Mesenchymal stem cell (in vitro differentiated cells and primary cell): ENCODE measurements around the gene TSPAN5.

Source experiments
- DNase-seq: peaks from one replicate; pipeline ENCODE4 v3.0.0-alpha.2; 2013
- H2AFZ ChIP-seq: one replicate; pipeline ENCODE4 v1.6.1; 2013; ENCODE audit warnings: low read depth, mild to moderate bottlenecking, control low read depth, inconsistent platforms, low read length, moderate library complexity
- H2AK5ac ChIP-seq: 2 replicates; pipeline ENCODE4 v1.6.1; 2013; ENCODE audit warnings: low read length, moderate library complexity, mild to moderate bottlenecking, inconsistent platforms; ENCODE audit not compliant: severe bottlenecking
- H2BK120ac ChIP-seq: one replicate; pipeline ENCODE4 v1.6.1; 2013; ENCODE audit warnings: low read depth, mild to moderate bottlenecking, inconsistent platforms, low read length, moderate library complexity
- H2BK12ac ChIP-seq, 2 experiments: one replicate each; pipeline ENCODE4 v1.6.1; 2013; ENCODE audit warnings: inconsistent platforms in 2 of 2, low read length in 2 of 2, mild to moderate bottlenecking in 2 of 2, moderate library complexity in 2 of 2, control low read depth in 1 of 2
- H2BK15ac ChIP-seq: one replicate; pipeline ENCODE4 v1.6.1; 2013; ENCODE audit warnings: mild to moderate bottlenecking, low read depth, inconsistent platforms; ENCODE audit not compliant: poor library complexity, severe bottlenecking
- H2BK5ac ChIP-seq: 2 replicates; pipeline ENCODE4 v1.6.1; 2013; ENCODE audit warnings: low read depth, mild to moderate bottlenecking, low read length, control low read depth, inconsistent platforms; ENCODE audit not compliant: poor library complexity, severe bottlenecking
- H3K14ac ChIP-seq, 2 experiments: one replicate each; pipeline ENCODE4 v1.6.1; 2013; ENCODE audit warnings: inconsistent platforms in 2 of 2, low read length in 2 of 2, control low read depth in 1 of 2, mild to moderate bottlenecking in 1 of 2, moderate library complexity in 1 of 2
- H3K18ac ChIP-seq, 2 experiments: one replicate each; pipeline ENCODE4 v1.6.1; 2013; ENCODE audit warnings: inconsistent platforms in 2 of 2, low read length in 2 of 2, control low read depth in 1 of 2, low read depth in 1 of 2, mild to moderate bottlenecking in 1 of 2
- H3K23ac ChIP-seq, 2 experiments: one replicate each; pipeline ENCODE4 v1.6.1; 2013; ENCODE audit warnings: inconsistent platforms in 2 of 2, low read length in 2 of 2, mild to moderate bottlenecking in 2 of 2, moderate library complexity in 2 of 2, control low read depth in 1 of 2
- H3K27ac ChIP-seq: 2 replicates; pipeline ENCODE4 v1.5.1; 2013; ENCODE audit warnings: mild to moderate bottlenecking, moderate library complexity, low read length, control low read depth, inconsistent platforms; ENCODE audit not compliant: poor library complexity, severe bottlenecking
- H3K27me3 ChIP-seq, 2 experiments: 2 replicates each; pipeline versions ENCODE4 v1.6.1 to v1.7.0; 2013; ENCODE audit warnings: low read length in 2 of 2, mild to moderate bottlenecking in 2 of 2, moderate library complexity in 2 of 2, control low read depth in 1 of 2, inconsistent platforms in 1 of 2; ENCODE audit not compliant: control insufficient read depth in 1 of 2, insufficient read depth in 1 of 2
- H3K36me3 ChIP-seq, 2 experiments: 2 replicates each; pipeline versions ENCODE4 v1.6.1 to v1.7.0; 2013; ENCODE audit warnings: low read length in 2 of 2, control low read depth in 1 of 2, inconsistent platforms in 1 of 2, low read depth in 1 of 2, mild to moderate bottlenecking in 1 of 2; ENCODE audit not compliant: insufficient read depth in 2 of 2, control insufficient read depth in 1 of 2
- H3K4ac ChIP-seq, 2 experiments: one replicate each; pipeline ENCODE4 v1.6.1; 2013; ENCODE audit warnings: inconsistent platforms in 2 of 2, low read length in 2 of 2, mild to moderate bottlenecking in 2 of 2, moderate library complexity in 2 of 2, control low read depth in 1 of 2, low read depth in 1 of 2
- H3K4me1 ChIP-seq: 2 replicates; pipeline ENCODE4 v1.6.1; 2013; ENCODE audit warnings: low read depth, low read length, control low read depth; ENCODE audit not compliant: control insufficient read depth, insufficient read depth
- H3K4me2 ChIP-seq: 2 replicates; pipeline ENCODE4 v1.6.1; 2013; ENCODE audit warnings: low read length, mild to moderate bottlenecking, inconsistent platforms; ENCODE audit not compliant: poor library complexity, severe bottlenecking
- H3K4me3 ChIP-seq, 2 experiments: 2 replicates each; pipeline versions ENCODE4 v1.5.1 to v1.7.0; 2013; ENCODE audit warnings: low read length in 2 of 2, mild to moderate bottlenecking in 2 of 2, control low read depth in 1 of 2, low read depth in 1 of 2; ENCODE audit not compliant: insufficient read depth in 1 of 2
- H3K79me1 ChIP-seq: replicated peaks from 2 replicates; pipeline ENCODE4 v1.6.1; 2013; ENCODE audit warnings: mild to moderate bottlenecking, control low read depth, low read length, inconsistent platforms; ENCODE audit not compliant: poor library complexity, severe bottlenecking
- H3K9ac ChIP-seq: 2 replicates; pipeline ENCODE4 v1.7.0; 2013; ENCODE audit warnings: mild to moderate bottlenecking, low read length, moderate library complexity
- H3K9me3 ChIP-seq: 2 replicates; pipeline ENCODE4 v1.7.0; 2013; ENCODE audit warnings: mild to moderate bottlenecking, low read length; ENCODE audit not compliant: control insufficient read depth
- H4K8ac ChIP-seq: one replicate; pipeline ENCODE4 v1.6.1; 2013; ENCODE audit warnings: inconsistent platforms, mild to moderate bottlenecking, low read length, moderate library complexity
- H4K91ac ChIP-seq: one replicate; pipeline ENCODE4 v1.6.1; 2013; ENCODE audit warnings: mild to moderate bottlenecking, low read length, inconsistent platforms
- WGBS: methylation state at CpG from one replicate; pipeline ENCODE4 v1.1.7; 2013; ENCODE audit warnings: mixed read lengths; 5-methylcytosine and 5-hydroxymethylcytosine counted together

TSPAN5 gene

GRCh38 chr4:98516441-98517217, 141.8 kb downstream of the TSPAN5 start:
- 44% methylated on average over 5 of the region's 5 CpGs for WGBS
- H2AFZ ChIP-seq = no peak overlapping the region
- peaks cover 20% of the 10 kb centered on the region for H3K4me1 ChIP-seq
- no peak overlapping the region for H2BK15ac ChIP-seq
- H3K27ac ChIP-seq = peak overlapping the region; percentile 95
- H3K9me3 ChIP-seq = no peaks in the 10 kb centered on the region
- H2BK5ac ChIP-seq = no peak overlapping the region
- H3K4me2 ChIP-seq = no peak overlapping the region
- H3K27me3 ChIP-seq = no peaks in the 10 kb centered on the region
- no peak overlapping the region for H4K8ac ChIP-seq
- peak overlapping the region; percentile 3 for H2BK120ac ChIP-seq
- H3K4me3 ChIP-seq = peak overlapping the region in 1 of 2 experiments; percentile 28
- DNase-seq = peak; percentile 55
- no peak overlapping the region for H4K91ac ChIP-seq
- peak overlapping the region; percentile 69 to 86 for H2BK12ac ChIP-seq
- H3K23ac ChIP-seq = no peak overlapping the region
- peak overlapping the region in 1 of 2 experiments; percentile 33 for H3K14ac ChIP-seq
- H3K79me1 ChIP-seq = peaks cover 13% of the 10 kb centered on the region
- H2AK5ac ChIP-seq = peak overlapping the region; percentile 81
- no peaks in the 10 kb centered on the region for H3K36me3 ChIP-seq
- H3K4ac ChIP-seq = peak overlapping the region; percentile 7 to 95
- peak overlapping the region; percentile 1 to 95 for H3K18ac ChIP-seq
- H3K9ac ChIP-seq = no peak overlapping the region

GRCh38 chr4:98516042-98516440, 142.4 kb downstream of the TSPAN5 start:
- H3K36me3 ChIP-seq = no peaks in the 10 kb centered on the region
- H4K91ac ChIP-seq = no peak overlapping the region
- peak overlapping the region; percentile 95 for H3K27ac ChIP-seq
- H3K27me3 ChIP-seq = no peaks in the 10 kb centered on the region
- H3K79me1 ChIP-seq = peaks cover 13% of the 10 kb centered on the region
- peak overlapping the region; percentile 45 to 95 for H3K18ac ChIP-seq
- H2BK15ac ChIP-seq = no peak overlapping the region
- H2BK12ac ChIP-seq = peak overlapping the region in 1 of 2 experiments; percentile 45
- no peak overlapping the region for H4K8ac ChIP-seq
- peak overlapping the region; percentile 73 for H2AK5ac ChIP-seq
- H3K9me3 ChIP-seq = no peaks in the 10 kb centered on the region
- WGBS = 16% methylated on average over 3 of the region's 3 CpGs
- H2AFZ ChIP-seq = no peak overlapping the region
- H3K4me1 ChIP-seq = peaks cover 17% of the 10 kb centered on the region
- peak overlapping the region in 1 of 2 experiments; percentile 28 for H3K4me3 ChIP-seq
- H3K9ac ChIP-seq = no peak overlapping the region
- H3K4ac ChIP-seq = peak overlapping the region; percentile 7 to 95
- H3K4me2 ChIP-seq = no peak overlapping the region
- peak; percentile 96 for DNase-seq
- no peak overlapping the region for H2BK5ac ChIP-seq
- H2BK120ac ChIP-seq = peak overlapping the region; percentile 3
- no peak overlapping the region for H3K23ac ChIP-seq
- no peak overlapping the region for H3K14ac ChIP-seq

GRCh38 chr4:98515470-98515809, 143.0 kb downstream of the TSPAN5 start:
- H4K8ac ChIP-seq = peak overlapping the region; percentile 60
- no peak overlapping the region for H3K23ac ChIP-seq
- H3K36me3 ChIP-seq = no peaks in the 10 kb centered on the region
- H3K4me3 ChIP-seq = no peak overlapping the region
- DNase-seq = peak; percentile 75
- no peak overlapping the region for H3K9ac ChIP-seq
- no peaks in the 10 kb centered on the region for H3K9me3 ChIP-seq
- H3K4me2 ChIP-seq = no peak overlapping the region
- no peak overlapping the region for H2AFZ ChIP-seq
- H3K27ac ChIP-seq = peak overlapping the region; percentile 95
- peak overlapping the region; percentile 65 for H4K91ac ChIP-seq
- peaks cover 13% of the 10 kb centered on the region for H3K79me1 ChIP-seq
- H3K14ac ChIP-seq = no peak overlapping the region
- H3K4ac ChIP-seq = peak overlapping the region in 1 of 2 experiments; percentile 8
- no peak overlapping the region for H2BK15ac ChIP-seq
- H3K18ac ChIP-seq = peak overlapping the region; percentile 92 to 97
- H3K27me3 ChIP-seq = no peaks in the 10 kb centered on the region
- no peak overlapping the region for H2BK5ac ChIP-seq
- 0% methylated on average over 1 of the region's 1 CpG for WGBS
- H2BK12ac ChIP-seq = peak overlapping the region; percentile 79 to 80
- peak overlapping the region; percentile 58 for H2BK120ac ChIP-seq
- H3K4me1 ChIP-seq = peaks cover 17% of the 10 kb centered on the region
- H2AK5ac ChIP-seq = peak overlapping the region; percentile 83

- H3K27ac ChIP-seq = peak overlapping the region; percentile 95
- H3K14ac ChIP-seq = peak overlapping the region in 1 of 2 experiments; percentile 13
- H3K18ac ChIP-seq = peak overlapping the region; percentile 92 to 97
- peak overlapping the region; percentile 60 for H4K8ac ChIP-seq
- H2BK12ac ChIP-seq = peak overlapping the region; percentile 80 to 95
- H3K4me1 ChIP-seq = peaks cover 14% of the 10 kb centered on the region
- H3K4ac ChIP-seq = peak overlapping the region in 1 of 2 experiments; percentile 56
- peak overlapping the region; percentile 83 for H2AK5ac ChIP-seq
- no peak overlapping the region for H3K4me2 ChIP-seq
- peaks cover 12% of the 10 kb centered on the region for H3K79me1 ChIP-seq
- DNase-seq = peak; percentile 33
- no peak overlapping the region for H3K4me3 ChIP-seq
- H3K9ac ChIP-seq = no peak overlapping the region
- H2BK5ac ChIP-seq = no peak overlapping the region
- no peak overlapping the region for H2BK15ac ChIP-seq
- H3K9me3 ChIP-seq = no peaks in the 10 kb centered on the region
- peak overlapping the region; percentile 65 for H4K91ac ChIP-seq
- no peaks in the 10 kb centered on the region for H3K27me3 ChIP-seq
- H2BK120ac ChIP-seq = peak overlapping the region; percentile 58
- H3K36me3 ChIP-seq = no peaks in the 10 kb centered on the region
- H2AFZ ChIP-seq = peak overlapping the region; percentile 23
- WGBS = 48% methylated on average over 4 of the region's 4 CpGs
- no peak overlapping the region for H3K23ac ChIP-seq
Measured at GRCh38 chr4:98514741-98515469, 143.5 kb downstream of the TSPAN5 start.
